Measurements from ENCODE around the gene MTFMT.

MTFMT gene

DNA sequence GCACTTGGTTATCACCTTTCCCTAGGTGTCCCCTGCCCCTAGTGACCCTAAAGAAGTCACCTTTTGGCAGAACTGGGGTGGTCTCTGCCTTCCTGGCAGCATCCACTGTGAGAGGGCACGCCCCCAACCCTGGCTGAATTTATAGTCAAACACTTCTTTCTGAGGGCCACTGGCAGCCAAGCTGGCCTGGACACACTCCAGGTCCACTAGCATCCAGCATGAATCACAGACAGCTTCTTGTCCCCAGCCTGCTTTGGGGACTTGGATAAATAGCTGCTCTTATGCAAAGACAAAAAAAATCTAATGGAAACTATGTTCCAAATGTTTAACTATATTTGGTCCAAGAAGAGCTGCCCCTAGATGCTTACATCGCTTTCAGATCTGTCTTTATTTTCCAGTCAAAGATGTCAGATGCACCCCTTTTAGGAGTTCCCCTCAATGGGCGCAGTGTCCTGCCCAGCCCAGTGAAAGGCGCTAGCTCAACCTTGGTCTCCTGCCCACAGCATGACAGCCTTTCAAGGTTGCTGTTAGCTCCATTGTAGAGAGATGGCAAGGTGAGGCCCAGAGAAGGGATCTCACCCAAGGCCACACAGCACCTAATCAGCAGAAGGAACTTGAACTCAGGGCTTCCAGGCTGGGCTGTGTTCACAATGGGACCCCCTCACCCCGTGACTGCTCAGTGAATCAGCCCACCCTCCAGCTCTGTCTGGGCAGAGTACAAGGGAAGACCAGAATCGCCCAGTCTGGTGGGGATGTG lies 31.4 kb upstream of the MTFMT start:
- no peak for DNase-seq (ENCODE audit: extremely low read depth in 1 of 2, low read depth in 1 of 2)

GRCh38 chr15:65059931-65060596 lies 30.6 kb upstream of the MTFMT start:
- no peak for DNase-seq (ENCODE audit: extremely low read depth in 1 of 2, low read depth in 1 of 2)

GRCh38 chr15:65059369-65059750 lies 29.9 kb upstream of the MTFMT start:
- no peak for DNase-seq (ENCODE audit: extremely low read depth in 1 of 2, low read depth in 1 of 2)

- no peak for DNase-seq (ENCODE audit: extremely low read depth in 1 of 2, low read depth in 1 of 2)
Measured at GRCh38 chr15:65058394-65059368, 29.2 kb upstream of the MTFMT start.

- DNase-seq (ENCODE audit: extremely low read depth in 1 of 2, low read depth in 1 of 2): no peak
Measured at GRCh38 chr15:65057549-65057940, 28.1 kb upstream of the MTFMT start.

GRCh38 chr15:65056868-65057548 lies 27.6 kb upstream of the MTFMT start:
- no peak for DNase-seq (ENCODE audit: extremely low read depth in 1 of 2, low read depth in 1 of 2)

GRCh38 chr15:65056106-65056505 lies 26.7 kb upstream of the MTFMT start:
- no peak for DNase-seq (ENCODE audit: extremely low read depth in 1 of 2, low read depth in 1 of 2)

DNA sequence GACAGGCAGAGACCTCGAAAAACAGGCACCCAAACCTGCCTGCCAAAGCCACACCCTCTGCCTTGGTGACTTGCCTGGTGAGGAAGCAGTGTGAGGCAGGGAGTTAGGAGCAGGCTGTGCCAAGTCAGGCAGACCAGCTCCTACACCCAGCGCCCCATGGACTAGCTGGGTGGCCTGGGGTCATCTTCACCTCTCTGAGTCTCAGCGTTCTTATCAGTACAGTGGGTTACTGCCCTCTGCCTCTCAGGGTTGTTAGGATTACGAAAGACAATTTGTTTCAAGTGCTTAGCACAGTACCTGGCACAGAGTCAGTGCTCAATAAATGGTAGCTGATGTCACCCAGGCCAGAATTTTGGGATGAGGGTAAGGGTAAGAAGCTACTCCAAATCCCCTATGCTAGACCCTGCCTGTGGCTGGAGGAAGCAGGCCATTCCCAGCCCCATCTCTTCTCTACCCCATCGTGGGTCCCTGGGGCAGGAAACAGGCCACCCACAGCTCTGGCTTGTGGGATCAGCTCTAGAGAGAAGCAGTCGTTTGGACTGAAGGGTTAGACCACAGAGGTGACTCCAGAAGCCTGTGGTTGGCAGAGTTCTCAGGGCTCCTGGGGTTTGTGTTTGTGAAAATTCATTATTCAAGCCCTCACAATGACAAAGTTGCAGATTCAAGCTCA lies 25.9 kb upstream of the MTFMT start:
- DNase-seq (ENCODE audit: extremely low read depth in 1 of 2, low read depth in 1 of 2): no peak

GRCh38 chr15:65054333-65055200 lies 25.1 kb upstream of the MTFMT start:
- peak; percentile 30 to 32 for DNase-seq (ENCODE audit: extremely low read depth in 1 of 2, low read depth in 1 of 2)

DNA sequence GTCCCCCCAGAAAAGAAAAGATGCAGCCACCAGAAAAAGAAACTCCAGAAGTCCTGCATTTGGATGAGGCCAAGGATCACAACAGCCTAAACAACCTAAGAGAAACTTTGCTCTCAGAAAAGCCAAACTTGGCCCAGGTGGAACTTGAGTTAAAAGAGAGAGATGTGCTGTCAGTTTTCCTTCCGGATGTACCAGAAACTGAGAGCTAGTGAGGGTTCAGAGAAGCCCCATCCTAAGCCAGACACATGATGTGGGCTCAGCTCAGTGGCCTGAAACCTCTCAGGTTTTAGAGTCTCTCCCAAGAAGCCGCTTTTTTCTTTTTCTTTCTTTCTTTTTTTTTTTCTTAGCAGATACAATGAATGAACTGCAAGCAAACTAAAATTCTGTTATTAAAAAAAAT lies 23.5 kb upstream of the MTFMT start:
- no peak for DNase-seq (ENCODE audit: extremely low read depth in 1 of 2, low read depth in 1 of 2)

- no peak for DNase-seq (ENCODE audit: extremely low read depth in 1 of 2, low read depth in 1 of 2)
Measured at GRCh38 chr15:65051266-65051665, 21.8 kb upstream of the MTFMT start.

DNA sequence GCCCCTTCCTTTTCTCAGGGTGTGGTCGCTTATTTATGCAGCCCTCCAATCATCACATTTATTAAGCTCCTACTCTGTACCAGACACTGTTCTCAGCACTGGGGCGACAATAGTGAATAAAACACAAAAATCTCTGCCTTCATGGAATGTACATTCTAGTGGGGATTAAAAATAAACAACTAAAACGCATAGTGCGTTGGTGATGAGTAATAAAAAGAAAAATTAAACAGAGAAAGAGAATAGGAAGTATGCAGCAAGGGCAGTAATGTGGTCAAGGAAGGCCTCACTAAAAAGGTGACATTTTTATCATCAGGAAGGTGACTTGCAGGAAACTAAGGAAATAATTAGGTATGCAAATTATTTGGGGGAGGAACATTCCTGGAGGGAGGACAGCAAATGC lies 20.8 kb upstream of the MTFMT start:
- no peak for DNase-seq (ENCODE audit: extremely low read depth in 1 of 2, low read depth in 1 of 2)

DNA sequence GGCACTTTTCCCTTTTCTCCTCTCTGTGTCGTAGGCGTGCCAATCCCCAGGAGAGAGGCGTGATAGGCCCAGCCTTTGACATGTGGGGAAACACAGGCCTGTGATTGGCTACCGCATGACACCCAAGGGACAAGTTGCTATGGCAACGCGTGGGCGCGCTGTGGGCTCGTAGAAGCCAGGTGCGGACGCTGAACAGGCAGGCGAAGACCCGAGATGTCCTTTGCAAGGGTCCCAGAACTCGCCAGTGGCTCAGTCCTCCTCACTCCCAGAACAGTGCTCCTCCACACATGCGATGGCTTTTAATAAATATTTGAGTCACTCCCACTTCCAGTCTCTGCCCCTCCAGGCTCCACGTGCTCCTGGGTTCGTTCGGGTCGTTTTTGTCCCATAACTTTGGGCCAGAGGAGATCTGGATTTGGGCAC lies 20.0 kb upstream of the MTFMT start:
- peak; percentile 72 to 88 for DNase-seq (ENCODE audit: extremely low read depth in 1 of 2, low read depth in 1 of 2)

DNA sequence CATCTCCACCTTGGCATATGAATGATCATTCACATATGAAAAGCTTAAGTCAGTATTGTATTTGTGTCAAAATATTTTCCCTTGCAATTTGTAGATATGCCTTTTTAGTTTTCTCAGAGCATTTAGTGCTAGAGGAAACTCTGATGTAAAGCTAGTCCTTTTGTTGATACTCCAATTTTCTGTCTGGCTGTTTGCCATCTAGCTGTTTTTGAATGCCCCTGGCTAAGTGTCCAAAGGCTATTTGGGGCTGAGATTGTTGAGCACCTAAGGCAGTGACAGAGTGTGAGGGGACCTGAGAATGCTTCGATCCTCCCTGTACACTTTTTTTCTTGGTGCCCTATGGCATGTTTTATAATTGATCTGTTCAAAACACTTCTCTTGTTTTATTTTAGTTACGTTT lies 18.8 kb upstream of the MTFMT start:
- no peak for DNase-seq (ENCODE audit: extremely low read depth in 1 of 2, low read depth in 1 of 2)

- DNase-seq (ENCODE audit: extremely low read depth in 1 of 2, low read depth in 1 of 2): no peak
Measured at GRCh38 chr15:65044724-65045481, 15.5 kb upstream of the MTFMT start, which contains the start of gene SLC51B. SLC51B (plus strand) TSS chr15:65045387; CDS start chr15:65050005, 4,618 bp downstream.

DNA sequence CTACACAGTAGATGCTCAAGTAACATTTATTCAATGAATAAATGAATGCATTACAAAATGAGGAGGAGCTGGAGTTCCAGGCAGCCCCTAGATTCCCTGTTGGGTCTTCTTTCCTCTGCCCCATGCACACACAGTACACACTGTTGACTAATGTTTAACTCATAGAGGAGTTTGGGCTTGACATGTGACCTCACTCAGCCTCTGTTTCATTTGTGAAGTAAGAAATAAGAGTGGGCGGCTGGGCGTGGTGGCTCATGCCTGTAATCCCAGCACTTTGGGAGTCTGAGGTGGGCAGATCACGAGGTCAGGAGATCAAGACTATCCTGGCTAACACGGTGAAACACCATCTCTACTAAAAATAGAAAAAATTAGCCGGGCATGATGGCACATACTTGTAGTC lies 14.8 kb upstream of the MTFMT start:
- peak in 1 of 2 donors; percentile 32 for DNase-seq (ENCODE audit: extremely low read depth in 1 of 2, low read depth in 1 of 2)

- DNase-seq (ENCODE audit: extremely low read depth in 1 of 2, low read depth in 1 of 2): no peak
Measured at GRCh38 chr15:65042776-65043327, 13.4 kb upstream of the MTFMT start.

DNA sequence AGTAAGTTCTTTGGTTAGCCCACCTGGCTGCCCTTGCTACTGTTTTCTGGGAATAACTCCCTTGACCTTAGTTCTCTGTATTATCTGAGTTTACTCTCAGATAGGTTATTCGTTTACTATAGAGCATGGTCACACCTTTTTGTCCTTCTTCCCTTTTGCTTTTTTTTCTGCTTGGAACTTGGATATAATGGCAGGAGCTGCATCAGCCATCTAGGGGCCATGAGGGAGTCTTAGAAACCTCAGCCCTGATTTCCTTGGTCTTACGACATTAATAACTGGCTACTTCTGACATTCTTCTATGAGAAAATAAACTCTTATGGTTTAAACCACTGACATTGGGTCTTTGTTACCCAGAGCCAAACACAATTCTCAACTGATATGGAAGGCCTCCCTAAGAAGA lies 12.3 kb upstream of the MTFMT start:
- DNase-seq (ENCODE audit: extremely low read depth in 1 of 2, low read depth in 1 of 2): no peak
